Measurements from ENCODE around the gene BEST1.
"Not testable (repeated sequence)": the region's sequence is repeated elsewhere in the genome, so short reads cannot be mapped to it uniquely, and the experiment has no call there.

Gene BEST1

GRCh38 chr11:61964666-61965271 is 14.6 kb downstream of the BEST1 start:
- DNase-seq = not testable (repeated sequence)

- no peak for DNase-seq
These were observed 16.6 kb downstream of the BEST1 start for GRCh38 chr11:61966734-61967115.

GRCh38 chr11:61967116-61967923 is 17.2 kb downstream of the BEST1 start, which contains the start of gene FTH1:
Gene FTH1, minus strand, starts transcription at chr11:61967634. Its CDS starts 209 bp downstream, at chr11:61967425.
- DNase-seq = peak; percentile 85

- DNase-seq = peak; percentile 33
These were observed 18.0 kb downstream of the BEST1 start for GRCh38 chr11:61967924-61968757.

GRCh38 chr11:61968758-61969390 is 18.7 kb downstream of the BEST1 start:
- DNase-seq = no peak

GRCh38 chr11:61969391-61969758 is 19.2 kb downstream of the BEST1 start:
- no peak for DNase-seq

- no peak for DNase-seq
These were observed 19.9 kb downstream of the BEST1 start for GRCh38 chr11:61969838-61970662.

GRCh38 chr11:61971248-61972111 is 21.3 kb downstream of the BEST1 start:
- peak; percentile 97 for DNase-seq

- no peak for DNase-seq
These were observed 22.0 kb downstream of the BEST1 start for GRCh38 chr11:61972112-61972671.

GRCh38 chr11:61972672-61973475 is 22.7 kb downstream of the BEST1 start:
- DNase-seq = no peak

GRCh38 chr11:61973476-61974162 is 23.5 kb downstream of the BEST1 start:
- no peak for DNase-seq

GRCh38 chr11:61974766-61975631 is 24.8 kb downstream of the BEST1 start:
- no peak for DNase-seq

- no peak for DNase-seq
These were observed 25.7 kb downstream of the BEST1 start for GRCh38 chr11:61975638-61976419.

- DNase-seq = no peak
These were observed 26.3 kb downstream of the BEST1 start for GRCh38 chr11:61976420-61976800.

GRCh38 chr11:61976813-61977475 is 26.8 kb downstream of the BEST1 start:
- DNase-seq = no peak
